Natural killer cell (primary cell): ENCODE measurements around the gene BBS1. TPM values are rescaled to one million over a fixed set of nuclear protein-coding genes. Genes with fewer than 3 reads are reported as not detected.
A peak's percentile ranks its signal among the peaks of the same experiment; 100 is the strongest.

Experiments
- ATAC-seq, 3 donors: fragments of 150-1000 bp in 2 of 3; fragments of 200-7000 bp in 1 of 3; cut with Tn5 transposase; 1 replicate in 1 of 3; 2 replicates in 2 of 3; pipeline ENCODE4 v1.10.0; 2021; ENCODE audit warnings: mild to moderate bottlenecking in 2 of 3, moderate library complexity in 2 of 3
- DNase-seq, 2 donors: peaks; one replicate each; pipeline versions ENCODE4 v3.0.0 to v3.0.0-alpha.2; 2013 to 2021; ENCODE audit warnings: mixed read lengths in 1 of 2
- H3K27ac ChIP-seq: one replicate; pipeline ENCODE4 v1.5.1; 2013; ENCODE audit warnings: mild to moderate bottlenecking, low read length
- H3K27me3 ChIP-seq: one replicate; pipeline ENCODE4 v1.6.1; 2013; ENCODE audit warnings: low read length; ENCODE audit not compliant: control insufficient read depth, insufficient read depth
- H3K36me3 ChIP-seq: one replicate; pipeline ENCODE4 v1.6.1; 2013; ENCODE audit warnings: low read length; ENCODE audit not compliant: control insufficient read depth, insufficient read depth
- H3K4me1 ChIP-seq: one replicate; pipeline ENCODE4 v1.6.1; 2013; ENCODE audit warnings: low read length; ENCODE audit not compliant: control insufficient read depth, insufficient read depth
- H3K4me3 ChIP-seq: one replicate; pipeline ENCODE4 v1.5.1; 2013; ENCODE audit warnings: low read length
- H3K9me3 ChIP-seq: one replicate; pipeline ENCODE4 v1.6.1; 2013; ENCODE audit warnings: low read length; ENCODE audit not compliant: control insufficient read depth, insufficient read depth
- H3K27ac Mint-ChIP-seq, 2 donors: one replicate each; pipeline ENCODE4 v1.8.0; 2022; ENCODE audit warnings: mild to moderate bottlenecking in 2 of 2, mixed read lengths in 2 of 2, moderate library complexity in 1 of 2
- H3K27me3 Mint-ChIP-seq, 2 donors: one replicate each; pipeline ENCODE4 v1.8.0; 2022; ENCODE audit warnings: low read depth in 2 of 2, mixed read lengths in 2 of 2
- H3K36me3 Mint-ChIP-seq: one replicate; pipeline ENCODE4 v1.8.0; 2022; ENCODE audit warnings: mixed read lengths
- H3K4me1 Mint-ChIP-seq, 2 donors: one replicate each; pipeline ENCODE4 v1.8.0; 2022; ENCODE audit warnings: mixed read lengths in 2 of 2
- H3K4me3 Mint-ChIP-seq: one replicate; pipeline ENCODE4 v1.8.0; 2022; ENCODE audit warnings: mild to moderate bottlenecking, moderate library complexity, mixed read lengths
- H3K9me3 Mint-ChIP-seq, 2 donors: one replicate each; pipeline ENCODE4 v1.8.0; 2022; ENCODE audit warnings: mixed read lengths in 2 of 2
- WGBS: methylation state at CpG from one replicate; pipeline ENCODE4 v1.1.7; 2013; ENCODE audit warnings: missing lambda C conversion rate; ENCODE audit not compliant: insufficient coverage; 5-methylcytosine and 5-hydroxymethylcytosine counted together
- intact Hi-C: fragments of 100-400 bp; cut with micrococcal nuclease; formaldehyde crosslinking; loops from one replicate; pipeline ENCODE4 v1.14.2; 2022
- total RNA-seq, 4 donors: library from RNA; stranded (reverse); fragments of 120-200 nt in 1 of 4; gene quantifications; one replicate each; pipeline versions ENCODE4 v1.2.3 to v1.2.4, GENCODE V29; 2013 to 2022
- TF ChIP-seq, protein P1 (sequence below): fragments of 200-600 bp; IDR thresholded peaks from one replicate; pipeline ENCODE4 v1.8.0; 2022; ENCODE audit warnings: antibody characterized with exemption

BBS1 gene
- total RNA-seq, 3 donors from 2014 or later (not counting 1 experiment from before 2014, with no cell fraction given) = 12.5 to 22.5 (median 18.1) TPM

DNA sequence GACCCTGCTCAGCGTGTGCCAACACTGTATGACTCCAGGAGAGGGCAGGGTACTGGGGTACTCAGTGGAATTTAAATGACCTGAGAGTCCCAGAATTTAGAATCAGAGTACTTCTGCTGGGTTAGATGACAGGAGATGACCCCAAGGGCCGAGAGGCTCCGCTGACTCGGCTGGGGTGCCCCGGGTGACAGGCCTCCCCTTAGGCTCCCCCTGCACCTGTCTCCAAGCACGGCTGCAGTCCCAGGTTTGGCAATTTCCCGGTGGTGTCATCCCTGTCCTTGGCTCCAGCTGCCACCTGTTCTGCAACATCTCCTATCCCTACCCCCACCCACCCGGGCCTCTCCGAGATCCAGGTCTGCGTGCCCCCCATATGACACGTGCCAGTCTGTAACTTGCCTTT is 37.6 kb downstream of the BBS1 start:
- Histone ChIP-seq H3K4me3 (no peak overlapping the region), H3K4me1 (peaks cover 34% of the 10 kb centered on the region), H3K27me3 (no peaks in the 10 kb centered on the region), H3K36me3 (peaks cover under 1% of the 10 kb centered on the region), H3K9me3 (no peaks in the 10 kb centered on the region), H3K27ac (no peak overlapping the region)
- TF ChIP-seq, protein P1, sequence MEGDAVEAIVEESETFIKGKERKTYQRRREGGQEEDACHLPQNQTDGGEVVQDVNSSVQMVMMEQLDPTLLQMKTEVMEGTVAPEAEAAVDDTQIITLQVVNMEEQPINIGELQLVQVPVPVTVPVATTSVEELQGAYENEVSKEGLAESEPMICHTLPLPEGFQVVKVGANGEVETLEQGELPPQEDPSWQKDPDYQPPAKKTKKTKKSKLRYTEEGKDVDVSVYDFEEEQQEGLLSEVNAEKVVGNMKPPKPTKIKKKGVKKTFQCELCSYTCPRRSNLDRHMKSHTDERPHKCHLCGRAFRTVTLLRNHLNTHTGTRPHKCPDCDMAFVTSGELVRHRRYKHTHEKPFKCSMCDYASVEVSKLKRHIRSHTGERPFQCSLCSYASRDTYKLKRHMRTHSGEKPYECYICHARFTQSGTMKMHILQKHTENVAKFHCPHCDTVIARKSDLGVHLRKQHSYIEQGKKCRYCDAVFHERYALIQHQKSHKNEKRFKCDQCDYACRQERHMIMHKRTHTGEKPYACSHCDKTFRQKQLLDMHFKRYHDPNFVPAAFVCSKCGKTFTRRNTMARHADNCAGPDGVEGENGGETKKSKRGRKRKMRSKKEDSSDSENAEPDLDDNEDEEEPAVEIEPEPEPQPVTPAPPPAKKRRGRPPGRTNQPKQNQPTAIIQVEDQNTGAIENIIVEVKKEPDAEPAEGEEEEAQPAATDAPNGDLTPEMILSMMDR = no peak
- no peak for ATAC-seq
- no peak overlapping the region for H3K4me3 Mint-ChIP-seq
- H3K36me3 Mint-ChIP-seq = no peaks in the 10 kb centered on the region
- H3K27me3 Mint-ChIP-seq = peaks cover 0 to 9% of the 10 kb centered on the region in 2 donors
- DNase-seq = no peak
- peak overlapping the region in 1 of 2 donors; percentile 92 for H3K27ac Mint-ChIP-seq
- WGBS = 84% methylated on average over 11 of the region's 11 CpGs
- H3K4me1 Mint-ChIP-seq = peaks cover 22 to 33% of the 10 kb centered on the region in 2 donors
- intact Hi-C loops = loop anchor here (10.0 kb wide), 1 partner anchor 287 kb away; no protein-coding TSS in a partner anchor
- H3K9me3 Mint-ChIP-seq = no peaks in the 10 kb centered on the region

DNA sequence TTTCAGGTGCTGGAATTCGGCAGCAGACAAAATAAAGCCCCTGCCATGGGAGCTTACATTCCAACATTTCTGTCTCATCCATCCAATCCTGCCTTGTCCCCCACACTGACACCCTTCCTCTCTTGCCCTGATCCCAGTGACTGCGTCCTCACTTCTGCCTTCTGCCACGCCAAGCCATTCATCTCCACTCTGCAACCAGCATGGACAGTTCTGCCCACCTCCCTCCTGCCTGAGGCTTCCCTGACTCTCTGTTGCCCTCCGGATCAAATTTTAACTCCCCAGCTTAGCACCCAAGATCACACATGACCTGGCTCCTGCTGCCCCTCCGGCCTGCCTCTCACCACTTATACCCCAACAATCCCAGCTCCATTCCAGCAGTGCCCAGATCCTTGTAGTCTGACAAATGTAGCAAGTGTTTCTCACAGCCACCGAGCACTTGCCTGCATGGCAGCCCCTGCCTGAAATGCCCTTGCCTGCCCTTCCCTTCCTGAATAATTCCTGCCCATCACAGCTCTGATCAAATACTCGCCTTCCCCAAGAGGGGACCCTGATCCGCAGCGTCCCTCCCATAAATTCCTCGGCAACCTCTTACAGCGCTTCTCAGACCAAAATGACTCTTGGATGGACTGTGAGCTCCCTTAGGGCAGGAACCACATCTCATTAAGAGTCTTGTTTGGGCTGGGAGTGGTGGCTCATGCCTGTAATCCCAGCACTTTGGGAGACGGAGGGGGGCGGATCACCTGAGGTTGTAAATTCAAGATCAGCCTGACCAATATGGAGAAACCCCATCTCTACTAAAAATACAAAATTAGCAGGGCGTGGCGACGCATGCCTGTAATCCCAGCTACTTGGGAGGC is 38.6 kb downstream of the BBS1 start:
- ATAC-seq (no peak), DNase-seq (no peak)
- intact Hi-C loops = loop anchor here (10.0 kb wide), 1 partner anchor 286 kb away; no protein-coding TSS in a partner anchor
- Histone ChIP-seq H3K36me3 (no peaks in the 10 kb centered on the region), H3K4me1 (peaks cover 25% of the 10 kb centered on the region), H3K9me3 (no peaks in the 10 kb centered on the region), H3K4me3 (no peak overlapping the region), H3K27ac (no peak overlapping the region), H3K27me3 (no peaks in the 10 kb centered on the region)
- peaks cover 0 to 9% of the 10 kb centered on the region in 2 donors for H3K27me3 Mint-ChIP-seq
- TF ChIP-seq, protein P1 = no peak
- WGBS = 82% methylated on average over 16 of the region's 16 CpGs
- peak overlapping the region; percentile 43 for H3K4me3 Mint-ChIP-seq
- H3K9me3 Mint-ChIP-seq = no peaks in the 10 kb centered on the region
- peaks cover 12 to 23% of the 10 kb centered on the region in 2 donors for H3K4me1 Mint-ChIP-seq
- no peak overlapping the region for H3K27ac Mint-ChIP-seq
- H3K36me3 Mint-ChIP-seq = no peaks in the 10 kb centered on the region

DNA sequence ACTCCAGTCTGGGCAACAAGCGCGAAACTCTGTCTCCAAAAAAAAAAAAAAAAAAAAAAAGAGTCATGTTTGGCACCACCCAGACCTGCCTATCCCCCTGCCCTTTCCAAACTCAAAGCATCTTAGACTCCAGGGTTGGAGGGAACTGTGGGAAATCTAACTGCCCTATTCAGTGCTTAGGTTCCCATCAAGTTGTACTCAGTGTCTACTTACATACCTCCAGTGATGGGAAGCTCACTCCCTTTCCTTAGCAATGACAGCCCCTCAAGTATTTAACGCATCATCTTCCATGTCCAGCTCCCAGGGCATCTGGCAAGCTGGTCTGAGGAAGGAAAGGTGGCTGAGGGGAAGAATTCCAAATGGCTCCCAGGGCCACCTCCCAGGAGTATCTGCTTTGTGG is 39.3 kb downstream of the BBS1 start:
- Mint-ChIP-seq H3K4me3 (no peak overlapping the region), H3K27ac (no peak overlapping the region), H3K36me3 (no peaks in the 10 kb centered on the region), H3K27me3 (peaks cover 0 to 9% of the 10 kb centered on the region in 2 donors), H3K9me3 (no peaks in the 10 kb centered on the region), H3K4me1 (peaks cover 7 to 17% of the 10 kb centered on the region in 2 donors)
- H3K4me3 ChIP-seq = no peak overlapping the region
- H3K27ac ChIP-seq = no peak overlapping the region
- H3K4me1 ChIP-seq = peaks cover 18% of the 10 kb centered on the region
- no peaks in the 10 kb centered on the region for H3K27me3 ChIP-seq
- H3K36me3 ChIP-seq = no peaks in the 10 kb centered on the region
- ATAC-seq (no peak), DNase-seq (no peak)
- TF ChIP-seq, protein P1 = no peak
- intact Hi-C loops = loop anchor here (10.0 kb wide), 1 partner anchor 285 kb away; no protein-coding TSS in a partner anchor
- 87% methylated on average over 3 of the region's 3 CpGs for WGBS
- H3K9me3 ChIP-seq = no peaks in the 10 kb centered on the region
